Keratinocyte (primary cell): ENCODE data around the gene ELK3. TPM values are rescaled to one million over a fixed set of nuclear protein-coding genes. Genes with fewer than 3 reads are reported as not detected.

ENCODE experiments used
- DNase-seq: peaks from one replicate; pipeline ENCODE4 v3.0.0-alpha.2; 2011; ENCODE audit warnings: low read depth, missing footprints, low spot score
- FAIRE-seq: peaks from 2 replicates; lab custom pipeline; 2011; peaks lifted over from hg19 to GRCh38; lab: Jason Lieb, UNC
- H2AFZ ChIP-seq: 2 replicates; pipeline ENCODE4 v1.6.0; 2012; ENCODE audit warnings: low read length, control low read depth, inconsistent platforms; ENCODE audit not compliant: control insufficient read depth
- H3K27ac ChIP-seq: 2 replicates; pipeline ENCODE4 v1.5.1; 2011; ENCODE audit warnings: low read length; ENCODE audit not compliant: control insufficient read depth, insufficient read depth
- H3K27me3 ChIP-seq: 3 replicates; pipeline ENCODE4 v1.6.0; 2011; ENCODE audit warnings: low read length; ENCODE audit not compliant: control insufficient read depth, insufficient read depth; ENCODE audit errors: extremely low read depth
- H3K36me3 ChIP-seq, 2 experiments: 2 replicates in 1 of 2; 3 replicates in 1 of 2; pipeline ENCODE4 v1.5.1; 2011; ENCODE audit warnings: low read length in 2 of 2, mild to moderate bottlenecking in 1 of 2; ENCODE audit not compliant: control insufficient read depth in 2 of 2, insufficient read depth in 2 of 2; ENCODE audit errors: extremely low read depth in 1 of 2
- H3K4me1 ChIP-seq: 3 replicates; pipeline ENCODE4 v1.5.1; 2011; ENCODE audit warnings: low read length; ENCODE audit not compliant: control insufficient read depth, insufficient read depth; ENCODE audit errors: extremely low read depth
- H3K4me2 ChIP-seq: 3 replicates; pipeline ENCODE4 v1.6.0; 2011; ENCODE audit warnings: low read depth, low read length; ENCODE audit not compliant: control insufficient read depth, insufficient read depth; ENCODE audit errors: extremely low read depth
- H3K4me3 ChIP-seq, 3 experiments: fragments of 200-600 bp in 1 of 3; sonication (generic) in 1 of 3; 2 replicates in 2 of 3; 3 replicates in 1 of 3; pipeline ENCODE4 v1.5.1; 2011 to 2016; ENCODE audit warnings: low read length in 3 of 3, mild to moderate bottlenecking in 3 of 3, control low read depth in 2 of 3, inconsistent platforms in 1 of 3, low read depth in 1 of 3, mixed read lengths in 1 of 3, mixed run types in 1 of 3, moderate library complexity in 1 of 3; ENCODE audit not compliant: control insufficient read depth in 2 of 3, insufficient read depth in 2 of 3; ENCODE audit errors: extremely low read depth in 1 of 3
- H3K79me2 ChIP-seq: 2 replicates; pipeline ENCODE4 v1.6.0; 2012; ENCODE audit warnings: low read length; ENCODE audit not compliant: control insufficient read depth, insufficient read depth
- H3K9ac ChIP-seq: 3 replicates; pipeline ENCODE4 v1.6.0; 2011; ENCODE audit warnings: low read length; ENCODE audit not compliant: control insufficient read depth, insufficient read depth; ENCODE audit errors: extremely low read depth
- H3K9me1 ChIP-seq: 3 replicates; pipeline ENCODE4 v1.6.0; 2011; ENCODE audit warnings: low read length; ENCODE audit not compliant: control insufficient read depth, insufficient read depth; ENCODE audit errors: extremely low read depth
- H3K9me3 ChIP-seq: 2 replicates; pipeline ENCODE4 v1.5.1; 2012; ENCODE audit warnings: low read depth, low read length; ENCODE audit not compliant: control insufficient read depth
- H4K20me1 ChIP-seq: 3 replicates; pipeline ENCODE4 v1.6.0; 2011; ENCODE audit warnings: low read length; ENCODE audit not compliant: control insufficient read depth, insufficient read depth; ENCODE audit errors: extremely low read depth
- EZH2 ChIP-seq: IDR thresholded peaks from one replicate; pipeline ENCODE4 v1.6.1; 2012; ENCODE audit warnings: inconsistent platforms, mild to moderate bottlenecking, low read length, moderate library complexity
- dilution Hi-C: fragments of 300-500 bp; cut with MboI; formaldehyde crosslinking; loops from one replicate; pipeline ENCODE4 v1.7.0; 2020; ENCODE audit warnings: low sequenced_read_pairs; ENCODE audit not compliant: extremely low pct_ligation_motif_present
- polyA plus RNA-seq, 5 experiments: library from polyadenylated mRNA; depleted of rRNA in 3 of 5; stranded (reverse) in 3 of 5; stranded (forward) in 1 of 5; unstranded in 1 of 5; fragments of >200 nt; gene quantifications; 1 replicate in 1 of 5; 2 replicates in 3 of 5; 3 replicates in 1 of 5; pipeline versions ENCODE4 v1.2.1 to v1.2.3, GENCODE V29; 2011 to 2012; ENCODE audit warnings: missing spikeins in 2 of 5, low read depth in 1 of 5, low replicate concordance in 1 of 5
- TF ChIP-seq, protein P1 (sequence below), 3 experiments: IDR thresholded peaks in 1 of 3; conservative IDR thresholded peaks in 1 of 3; optimal IDR thresholded peaks in 1 of 3; 2 replicates in 2 of 3; 3 replicates in 1 of 3; pipeline versions ENCODE3 to v1.5.1; 2011; ENCODE audit warnings: low read length in 3 of 3, mild to moderate bottlenecking in 3 of 3, moderate library complexity in 2 of 3, control low read depth in 1 of 3, inconsistent platforms in 1 of 3; ENCODE audit not compliant: insufficient read depth in 2 of 3; ENCODE audit errors: extremely low read depth in 1 of 3

ELK3 gene
- polyA plus RNA-seq, 1 donor (not counting 4 experiments of a cell fraction or from before 2014, with no cell fraction given) = 28.2 TPM

GRCh38 chr12:96235484-96235826 is 41.3 kb downstream of the ELK3 start:
- Histone ChIP-seq H3K36me3 (peaks cover 3 to 49% of the 10 kb centered on the region in 2 experiments), H4K20me1 (peaks cover 20% of the 10 kb centered on the region), H3K4me2 (no peak overlapping the region), H3K9me1 (peaks cover 5% of the 10 kb centered on the region), H3K9me3 (no peaks in the 10 kb centered on the region), H3K27me3 (no peaks in the 10 kb centered on the region), H3K4me3 (no peak overlapping the region), H3K79me2 (peaks cover 78% of the 10 kb centered on the region), H2AFZ (no peak overlapping the region), H3K9ac (no peak overlapping the region), H3K4me1 (peaks cover 44% of the 10 kb centered on the region), H3K27ac (peak overlapping the region; percentile 6)
- dilution Hi-C loops = no loop called here
- FAIRE-seq (no peak), DNase-seq (no peak)
- no peak for TF ChIP-seq EZH2
- TF ChIP-seq, protein P1, sequence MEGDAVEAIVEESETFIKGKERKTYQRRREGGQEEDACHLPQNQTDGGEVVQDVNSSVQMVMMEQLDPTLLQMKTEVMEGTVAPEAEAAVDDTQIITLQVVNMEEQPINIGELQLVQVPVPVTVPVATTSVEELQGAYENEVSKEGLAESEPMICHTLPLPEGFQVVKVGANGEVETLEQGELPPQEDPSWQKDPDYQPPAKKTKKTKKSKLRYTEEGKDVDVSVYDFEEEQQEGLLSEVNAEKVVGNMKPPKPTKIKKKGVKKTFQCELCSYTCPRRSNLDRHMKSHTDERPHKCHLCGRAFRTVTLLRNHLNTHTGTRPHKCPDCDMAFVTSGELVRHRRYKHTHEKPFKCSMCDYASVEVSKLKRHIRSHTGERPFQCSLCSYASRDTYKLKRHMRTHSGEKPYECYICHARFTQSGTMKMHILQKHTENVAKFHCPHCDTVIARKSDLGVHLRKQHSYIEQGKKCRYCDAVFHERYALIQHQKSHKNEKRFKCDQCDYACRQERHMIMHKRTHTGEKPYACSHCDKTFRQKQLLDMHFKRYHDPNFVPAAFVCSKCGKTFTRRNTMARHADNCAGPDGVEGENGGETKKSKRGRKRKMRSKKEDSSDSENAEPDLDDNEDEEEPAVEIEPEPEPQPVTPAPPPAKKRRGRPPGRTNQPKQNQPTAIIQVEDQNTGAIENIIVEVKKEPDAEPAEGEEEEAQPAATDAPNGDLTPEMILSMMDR (optimal IDR thresholded peaks at IDR 0.05 in 1 of 3, IDR thresholded peaks at IDR 0.05 in 1 of 3, conservative IDR thresholded peaks at IDR 0.05 in 1 of 3; ENCODE audit: extremely low read depth in 1 of 3, insufficient read depth in 2 of 3, low read length in 3 of 3) = no peak

DNA sequence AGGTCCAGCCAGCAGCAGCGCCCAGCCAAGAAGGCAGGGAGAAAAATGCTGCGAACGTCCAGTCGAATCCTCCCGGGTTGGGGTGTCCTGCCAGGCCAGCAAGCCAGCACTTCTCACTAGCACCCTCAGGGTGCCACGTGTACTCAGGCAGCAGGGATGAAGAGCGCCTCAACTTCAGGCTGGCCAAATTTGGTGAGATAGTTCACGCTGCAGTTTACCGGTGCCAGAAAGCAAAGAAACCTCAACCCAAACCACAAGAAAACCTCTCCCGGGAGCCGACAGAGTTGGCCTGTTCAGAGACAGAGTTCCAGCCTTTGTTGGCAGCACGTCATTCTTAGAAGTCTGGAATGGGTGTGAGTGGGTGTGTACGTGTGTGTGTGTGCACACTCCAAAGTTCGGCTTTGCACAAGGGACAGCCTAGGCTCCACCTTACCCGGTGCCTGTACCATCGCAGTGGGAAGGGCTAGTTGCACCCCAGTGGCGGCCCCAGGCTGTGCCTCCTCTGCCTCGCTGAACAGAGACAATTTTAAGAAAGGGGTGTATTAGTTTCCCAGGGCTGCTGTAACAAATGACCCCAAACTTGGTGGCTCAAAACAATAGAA is 42.1 kb downstream of the ELK3 start:
- peaks cover 5% of the 10 kb centered on the region for H3K9me1 ChIP-seq
- peak overlapping the region; percentile 49 for H3K9ac ChIP-seq
- H3K36me3 ChIP-seq = peaks cover under 1 to 51% of the 10 kb centered on the region in 2 experiments
- H3K27ac ChIP-seq = peak overlapping the region; percentile 56
- H3K4me1 ChIP-seq = peaks cover 44% of the 10 kb centered on the region
- H4K20me1 ChIP-seq = peaks cover 21% of the 10 kb centered on the region
- no peak for TF ChIP-seq EZH2
- TF ChIP-seq, protein P1 (optimal IDR thresholded peaks at IDR 0.05 in 1 of 3, IDR thresholded peaks at IDR 0.05 in 1 of 3, conservative IDR thresholded peaks at IDR 0.05 in 1 of 3; ENCODE audit: extremely low read depth in 1 of 3, insufficient read depth in 2 of 3, low read length in 3 of 3) = peak in 1 of 3 experiments; percentile 14
- no peaks in the 10 kb centered on the region for H3K9me3 ChIP-seq
- H2AFZ ChIP-seq = no peak overlapping the region
- H3K27me3 ChIP-seq = no peaks in the 10 kb centered on the region
- DNase-seq (no peak), FAIRE-seq (peak; percentile 43)
- peak overlapping the region; percentile 23 for H3K4me2 ChIP-seq
- dilution Hi-C loops = no loop called here
- peaks cover 78% of the 10 kb centered on the region for H3K79me2 ChIP-seq
- no peak overlapping the region for H3K4me3 ChIP-seq
